SU-DHL-6 (cell line): Measurements from ENCODE around the gene CBFB.

ENCODE experiments used
- H2AFZ ChIP-seq: fragments of 200-600 bp; sonication (generic); 2 replicates; pipeline ENCODE4 v1.6.1; 2014; ENCODE audit warnings: low read depth, mild to moderate bottlenecking, moderate library complexity, mixed read lengths, antibody characterized with exemption, low read length; ENCODE audit not compliant: severe bottlenecking
- H3F3A ChIP-seq: fragments of 200-600 bp; shearing (Covaris generic); 2 replicates; pipeline ENCODE4 v1.6.0; 2016; ENCODE audit warnings: antibody characterized with exemption, mild to moderate bottlenecking; ENCODE audit not compliant: insufficient read depth
- H3K27ac ChIP-seq: fragments of 200-600 bp; sonication (generic); 2 replicates; pipeline ENCODE4 v1.5.1; 2016; ENCODE audit warnings: low read depth, mild to moderate bottlenecking, low read length, moderate library complexity, mixed read lengths
- H3K27me3 ChIP-seq: fragments of 200-600 bp; sonication (generic), shearing (Covaris generic); 2 replicates; pipeline ENCODE4 v1.6.0; 2014; ENCODE audit warnings: mild to moderate bottlenecking, low read length
- H3K36me3 ChIP-seq: fragments of 200-600 bp; sonication (generic); 2 replicates; pipeline ENCODE4 v1.6.1; 2014; ENCODE audit warnings: mild to moderate bottlenecking, low read length, mixed read lengths
- H3K4me2 ChIP-seq: fragments of 300-600, 200-600 bp; shearing (Covaris generic), sonication (generic); 2 replicates; pipeline ENCODE4 v1.6.0; 2014; ENCODE audit warnings: low read length, low read depth, mild to moderate bottlenecking; ENCODE audit not compliant: poor library complexity, severe bottlenecking
- H3K4me3 ChIP-seq: fragments of 200-600 bp; sonication (generic); 2 replicates; pipeline ENCODE4 v1.5.1; 2014; ENCODE audit warnings: antibody characterized with exemption, low read length, mild to moderate bottlenecking, mixed read lengths; ENCODE audit not compliant: insufficient read depth, poor library complexity, severe bottlenecking
- H3K79me2 ChIP-seq: fragments of 200-600 bp; sonication (generic); 2 replicates; pipeline ENCODE4 v1.6.1; 2014; ENCODE audit warnings: mild to moderate bottlenecking, low read length, moderate library complexity; ENCODE audit not compliant: insufficient read depth
- H3K9ac ChIP-seq: fragments of 200-600 bp; sonication (generic); 2 replicates; pipeline ENCODE4 v1.7.0; 2014; ENCODE audit warnings: mild to moderate bottlenecking, low read length
- H3K9me2 ChIP-seq: fragments of 200-600 bp; sonication (generic); replicated peaks from 2 replicates; pipeline ENCODE4 v1.6.1; 2014; ENCODE audit warnings: low read length; ENCODE audit not compliant: insufficient read depth
- H3K9me3 ChIP-seq: fragments of 200-600 bp; sonication (generic); 2 replicates; pipeline ENCODE4 v1.6.1; 2014; ENCODE audit warnings: low read length, mixed read lengths; ENCODE audit not compliant: insufficient read depth
- H4K20me1 ChIP-seq: fragments of 200-600 bp; sonication (generic); 2 replicates; pipeline ENCODE4 v1.6.1; 2014; ENCODE audit warnings: low read depth, mild to moderate bottlenecking, antibody characterized with exemption, low read length, moderate library complexity, mixed read lengths
- CTCF ChIP-seq: fragments of 200-600 bp; sonication (generic); IDR thresholded peaks from one replicate; pipeline ENCODE4 v1.5.1; 2017; ENCODE audit warnings: antibody characterized with exemption, mild to moderate bottlenecking, low read length, moderate library complexity; ENCODE audit not compliant: insufficient read depth, poor library complexity, severe bottlenecking
- EZH2phosphoT487 ChIP-seq: fragments of 200-600 bp; sonication (generic), shearing (Covaris generic); conservative IDR thresholded peaks from 2 replicates; pipeline ENCODE4 v1.6.1; 2018; ENCODE audit warnings: mild to moderate bottlenecking, antibody characterized with exemption, low read length, moderate library complexity, mixed read lengths

Gene CBFB

GRCh38 chr16:67050796-67051195 lies 21.8 kb downstream of the CBFB start:
- Histone ChIP-seq H3K9me3 (no peaks in the 10 kb centered on the region), H3K4me2 (no peak overlapping the region), H3K27me3 (no peaks in the 10 kb centered on the region), H4K20me1 (no peaks in the 10 kb centered on the region), H2AFZ (no peak overlapping the region), H3K27ac (no peak overlapping the region), H3K9ac (no peak overlapping the region), H3F3A (peaks cover 10% of the 10 kb centered on the region; the same call in 1 of the 2 replicates), H3K4me3 (no peak overlapping the region), H3K9me2 (no peaks in the 10 kb centered on the region), H3K79me2 (peaks cover 77% of the 10 kb centered on the region), H3K36me3 (no peaks in the 10 kb centered on the region; the same call in 1 of the 2 replicates)
- TF ChIP-seq CTCF (no peak), EZH2phosphoT487 (no peak)

- Histone ChIP-seq H3K36me3 (no peaks in the 10 kb centered on the region; the same call in 1 of the 2 replicates), H3F3A (peaks cover 10% of the 10 kb centered on the region; the same call in 1 of the 2 replicates), H3K9ac (no peak overlapping the region), H3K4me3 (no peak overlapping the region), H3K27me3 (no peaks in the 10 kb centered on the region), H3K4me2 (no peak overlapping the region), H2AFZ (no peak overlapping the region), H3K79me2 (peaks cover 84% of the 10 kb centered on the region), H3K9me3 (no peaks in the 10 kb centered on the region), H4K20me1 (no peaks in the 10 kb centered on the region), H3K27ac (no peak overlapping the region), H3K9me2 (no peaks in the 10 kb centered on the region)
- TF ChIP-seq EZH2phosphoT487: no peak
- no peak for TF ChIP-seq CTCF
These were observed 23.4 kb downstream of the CBFB start for GRCh38 chr16:67052399-67052798.

GRCh38 chr16:67053767-67054334 lies 24.9 kb downstream of the CBFB start:
- Histone ChIP-seq H3K4me2 (no peak overlapping the region), H3K27me3 (no peaks in the 10 kb centered on the region), H3K9ac (no peak overlapping the region), H3K9me2 (no peaks in the 10 kb centered on the region), H3K4me3 (no peak overlapping the region), H3K79me2 (peaks cover 89% of the 10 kb centered on the region), H3K27ac (no peak overlapping the region), H3K36me3 (no peaks in the 10 kb centered on the region; the same call in 1 of the 2 replicates), H4K20me1 (no peaks in the 10 kb centered on the region), H2AFZ (no peak overlapping the region), H3K9me3 (no peaks in the 10 kb centered on the region), H3F3A (peaks cover 10% of the 10 kb centered on the region; the same call in 1 of the 2 replicates)
- TF ChIP-seq EZH2phosphoT487: no peak
- no peak for TF ChIP-seq CTCF
